Neutrophil (primary cell): Measurements from ENCODE around the gene CMTM4.

Experiments used
- H3K27ac ChIP-seq: fragments of 200-600 bp; sonication (generic); 2 replicates; pipeline ENCODE4 v1.5.1; 2016; ENCODE audit warnings: mild to moderate bottlenecking, moderate library complexity
- H3K27me3 ChIP-seq: fragments of 200-600 bp; sonication (generic); 2 replicates; pipeline ENCODE4 v1.6.0; 2016; ENCODE audit warnings: mild to moderate bottlenecking
- H3K36me3 ChIP-seq: fragments of 200-600 bp; sonication (generic); 2 replicates; pipeline ENCODE4 v1.5.1; 2017
- H3K4me1 ChIP-seq, 2 experiments: fragments of 200-600 bp in 1 of 2; sonication (generic) in 1 of 2; 1 replicate in 1 of 2; 2 replicates in 1 of 2; pipeline versions ENCODE4 v1.5.1 to v1.6.1; 2013 to 2016; ENCODE audit warnings: low read depth in 1 of 2, low read length in 1 of 2, mild to moderate bottlenecking in 1 of 2, moderate library complexity in 1 of 2; ENCODE audit not compliant: control insufficient read depth in 1 of 2, insufficient read depth in 1 of 2
- H3K4me3 ChIP-seq, 2 experiments: fragments of 200-600 bp in 1 of 2; sonication (generic) in 1 of 2; 1 replicate in 1 of 2; 2 replicates in 1 of 2; pipeline ENCODE4 v1.5.1; 2013 to 2016; ENCODE audit warnings: low read depth in 1 of 2, low read length in 1 of 2, mild to moderate bottlenecking in 1 of 2, moderate library complexity in 1 of 2
- H3K9me3 ChIP-seq: fragments of 200-600 bp; sonication (generic); 2 replicates; pipeline ENCODE4 v1.5.1; 2016
- TF ChIP-seq, protein P1 (sequence below): fragments of 200-600 bp; sonication (generic); IDR thresholded peaks from 2 replicates; pipeline ENCODE4 v1.5.1; 2016; ENCODE audit warnings: antibody characterized with exemption

Gene CMTM4

DNA sequence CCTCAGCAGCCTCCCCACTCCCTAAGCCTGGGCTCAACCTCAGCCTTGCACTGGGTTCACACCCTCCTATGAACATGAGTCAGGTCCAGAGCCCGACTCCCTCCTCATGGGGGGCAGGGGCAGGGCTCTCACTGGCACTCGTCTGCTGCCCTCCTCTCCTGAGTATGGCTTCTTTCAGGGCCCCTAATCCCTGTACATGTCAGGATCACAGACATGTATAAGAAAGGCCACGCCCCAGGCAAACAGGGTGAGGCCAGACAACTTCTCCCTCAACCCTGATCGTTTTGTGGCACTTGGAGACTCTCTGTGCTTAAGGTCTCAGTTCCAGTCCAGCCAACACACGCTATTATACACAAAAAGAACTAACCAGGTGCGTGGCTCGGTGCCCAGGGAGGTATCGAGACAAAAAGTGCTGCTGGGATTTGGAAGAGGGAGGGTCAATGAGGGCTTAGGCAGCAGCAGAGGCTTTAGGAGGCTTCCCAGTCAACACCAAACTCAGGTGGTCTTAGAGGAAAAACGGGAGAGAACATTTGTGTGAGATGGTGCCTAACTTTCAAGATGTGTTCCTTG lies 46.8 kb downstream of the CMTM4 start:
- no peak overlapping the region for H3K4me3 ChIP-seq
- H3K36me3 ChIP-seq: no peaks in the 10 kb centered on the region
- H3K27me3 ChIP-seq: no peaks in the 10 kb centered on the region
- TF ChIP-seq, protein P1, sequence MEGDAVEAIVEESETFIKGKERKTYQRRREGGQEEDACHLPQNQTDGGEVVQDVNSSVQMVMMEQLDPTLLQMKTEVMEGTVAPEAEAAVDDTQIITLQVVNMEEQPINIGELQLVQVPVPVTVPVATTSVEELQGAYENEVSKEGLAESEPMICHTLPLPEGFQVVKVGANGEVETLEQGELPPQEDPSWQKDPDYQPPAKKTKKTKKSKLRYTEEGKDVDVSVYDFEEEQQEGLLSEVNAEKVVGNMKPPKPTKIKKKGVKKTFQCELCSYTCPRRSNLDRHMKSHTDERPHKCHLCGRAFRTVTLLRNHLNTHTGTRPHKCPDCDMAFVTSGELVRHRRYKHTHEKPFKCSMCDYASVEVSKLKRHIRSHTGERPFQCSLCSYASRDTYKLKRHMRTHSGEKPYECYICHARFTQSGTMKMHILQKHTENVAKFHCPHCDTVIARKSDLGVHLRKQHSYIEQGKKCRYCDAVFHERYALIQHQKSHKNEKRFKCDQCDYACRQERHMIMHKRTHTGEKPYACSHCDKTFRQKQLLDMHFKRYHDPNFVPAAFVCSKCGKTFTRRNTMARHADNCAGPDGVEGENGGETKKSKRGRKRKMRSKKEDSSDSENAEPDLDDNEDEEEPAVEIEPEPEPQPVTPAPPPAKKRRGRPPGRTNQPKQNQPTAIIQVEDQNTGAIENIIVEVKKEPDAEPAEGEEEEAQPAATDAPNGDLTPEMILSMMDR: no peak
- peaks cover 42 to 43% of the 10 kb centered on the region in 2 experiments for H3K4me1 ChIP-seq
- no peak overlapping the region for H3K27ac ChIP-seq
- no peaks in the 10 kb centered on the region for H3K9me3 ChIP-seq

DNA sequence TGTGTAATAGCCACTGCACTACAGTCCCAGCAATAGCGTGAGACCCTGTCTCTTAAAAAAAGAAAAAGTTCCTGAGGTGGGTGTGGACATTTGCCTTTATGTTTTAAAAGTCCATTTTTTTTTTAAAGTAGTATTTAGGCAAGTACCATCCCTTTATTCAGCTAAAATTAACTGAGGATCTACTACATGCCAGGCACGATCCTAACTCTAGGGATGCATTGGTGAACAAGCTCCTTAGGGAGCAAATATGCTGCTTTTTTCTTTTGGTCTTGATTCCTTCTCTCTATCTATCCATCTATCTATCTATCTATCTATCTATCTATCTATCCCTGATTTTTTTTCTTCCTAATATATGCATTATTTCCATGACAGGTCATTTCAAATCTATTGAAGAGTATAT lies 47.4 kb downstream of the CMTM4 start:
- Histone ChIP-seq H3K9me3 (no peaks in the 10 kb centered on the region), H3K36me3 (no peaks in the 10 kb centered on the region), H3K4me1 (peaks cover 36 to 37% of the 10 kb centered on the region in 2 experiments), H3K27me3 (no peaks in the 10 kb centered on the region), H3K4me3 (no peak overlapping the region), H3K27ac (no peak overlapping the region)
- TF ChIP-seq, protein P1: no peak

DNA sequence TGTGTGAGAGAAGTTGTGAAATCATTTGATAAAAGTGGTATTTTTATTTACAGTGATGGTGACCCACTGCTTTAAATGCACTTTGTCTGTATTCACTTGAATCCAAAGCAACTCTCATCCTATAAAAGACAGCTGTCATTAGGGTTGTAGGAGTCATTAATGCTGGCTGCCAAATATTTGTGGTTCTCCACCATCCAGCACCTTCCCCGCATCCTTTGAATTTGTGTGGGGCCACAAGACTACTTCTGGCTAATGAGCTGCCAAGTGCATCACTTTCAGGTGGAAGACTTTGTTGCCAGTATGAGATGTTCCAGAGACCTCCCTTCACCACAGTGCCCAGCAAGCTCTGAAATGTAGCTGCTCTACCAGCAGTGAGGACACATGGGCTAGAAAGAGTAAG lies 48.7 kb downstream of the CMTM4 start:
- TF ChIP-seq, protein P1: no peak
- Histone ChIP-seq H3K27me3 (no peaks in the 10 kb centered on the region), H3K36me3 (no peaks in the 10 kb centered on the region), H3K9me3 (no peaks in the 10 kb centered on the region), H3K27ac (no peak overlapping the region), H3K4me3 (no peak overlapping the region), H3K4me1 (peaks cover 23 to 24% of the 10 kb centered on the region in 2 experiments)

DNA sequence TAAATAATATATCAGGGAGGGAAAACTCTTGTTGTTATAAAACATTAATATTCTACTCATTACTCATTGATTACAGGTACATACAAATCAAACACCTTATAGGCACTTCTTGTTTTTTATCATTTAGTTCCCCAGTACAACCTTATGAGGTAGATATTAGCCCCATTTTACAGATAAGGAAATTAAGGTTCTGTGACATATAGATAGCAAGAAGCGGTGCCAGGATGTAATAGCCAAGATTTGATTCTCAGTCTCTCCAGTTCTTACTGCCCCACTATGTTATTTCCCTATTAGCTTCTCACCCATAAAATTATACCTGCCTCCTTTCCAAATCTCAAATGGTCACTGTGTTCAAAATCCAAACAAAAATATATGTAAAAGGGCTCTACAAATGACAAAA lies 55.2 kb downstream of the CMTM4 start:
- no peaks in the 10 kb centered on the region for H3K9me3 ChIP-seq
- TF ChIP-seq, protein P1: no peak
- H3K36me3 ChIP-seq: no peaks in the 10 kb centered on the region
- H3K4me3 ChIP-seq: no peak overlapping the region
- H3K27ac ChIP-seq: no peak overlapping the region
- no peaks in the 10 kb centered on the region for H3K27me3 ChIP-seq
- H3K4me1 ChIP-seq: no peaks in the 10 kb centered on the region

DNA sequence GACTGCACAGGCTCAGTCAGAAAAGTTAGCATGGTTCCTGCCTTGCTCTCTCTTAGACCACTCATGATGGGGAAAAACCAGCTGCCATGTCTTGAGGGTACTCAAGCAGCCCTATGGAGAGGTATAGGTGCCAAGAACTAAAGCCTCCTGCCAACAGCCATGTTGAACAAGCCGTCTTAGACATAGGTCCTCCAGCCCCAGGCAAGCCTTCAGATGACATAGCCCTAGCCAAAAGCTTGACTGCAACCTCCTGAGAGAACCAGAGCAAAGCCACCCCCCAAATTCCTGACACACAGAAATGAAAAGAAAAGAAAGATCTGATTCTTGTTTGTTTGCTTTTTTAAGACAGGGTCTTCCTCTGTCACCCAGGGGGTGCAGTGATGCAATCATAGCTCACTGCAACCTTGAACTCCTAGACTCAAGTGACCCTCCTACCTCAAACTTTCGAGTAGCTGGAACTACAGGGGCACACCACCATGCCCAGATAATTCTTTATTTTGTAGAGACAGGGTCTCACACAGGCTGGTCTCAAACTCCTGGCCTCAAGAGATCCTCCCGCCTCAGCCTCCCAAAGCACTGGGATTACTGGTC lies 55.7 kb downstream of the CMTM4 start:
- TF ChIP-seq, protein P1: no peak
- no peaks in the 10 kb centered on the region for H3K9me3 ChIP-seq
- no peak overlapping the region for H3K27ac ChIP-seq
- H3K36me3 ChIP-seq: no peaks in the 10 kb centered on the region
- no peak overlapping the region for H3K4me3 ChIP-seq
- no peaks in the 10 kb centered on the region for H3K4me1 ChIP-seq
- H3K27me3 ChIP-seq: no peaks in the 10 kb centered on the region
